MM.1S (cell line): ENCODE results near the gene BCAS4.

ENCODE experiments used
- CTCF ChIP-seq: fragments of 300-600 bp; sonication (generic); IDR thresholded peaks from 2 replicates; pipeline ENCODE4 v1.5.1; 2016; ENCODE audit warnings: antibody characterized with exemption, low read length, mixed read lengths
- EZH2 ChIP-seq: fragments of 300-600 bp; sonication (generic); optimal IDR thresholded peaks from 2 replicates; pipeline ENCODE3; 2017; ENCODE audit warnings: low read depth, mild to moderate bottlenecking, antibody characterized with exemption, low read length, mixed read lengths
- EZH2phosphoT487 ChIP-seq: fragments of 300-600 bp; sonication (generic); IDR thresholded peaks from 2 replicates; pipeline ENCODE4 v1.6.1; 2018; ENCODE audit warnings: antibody characterized with exemption, low read length

DNA sequence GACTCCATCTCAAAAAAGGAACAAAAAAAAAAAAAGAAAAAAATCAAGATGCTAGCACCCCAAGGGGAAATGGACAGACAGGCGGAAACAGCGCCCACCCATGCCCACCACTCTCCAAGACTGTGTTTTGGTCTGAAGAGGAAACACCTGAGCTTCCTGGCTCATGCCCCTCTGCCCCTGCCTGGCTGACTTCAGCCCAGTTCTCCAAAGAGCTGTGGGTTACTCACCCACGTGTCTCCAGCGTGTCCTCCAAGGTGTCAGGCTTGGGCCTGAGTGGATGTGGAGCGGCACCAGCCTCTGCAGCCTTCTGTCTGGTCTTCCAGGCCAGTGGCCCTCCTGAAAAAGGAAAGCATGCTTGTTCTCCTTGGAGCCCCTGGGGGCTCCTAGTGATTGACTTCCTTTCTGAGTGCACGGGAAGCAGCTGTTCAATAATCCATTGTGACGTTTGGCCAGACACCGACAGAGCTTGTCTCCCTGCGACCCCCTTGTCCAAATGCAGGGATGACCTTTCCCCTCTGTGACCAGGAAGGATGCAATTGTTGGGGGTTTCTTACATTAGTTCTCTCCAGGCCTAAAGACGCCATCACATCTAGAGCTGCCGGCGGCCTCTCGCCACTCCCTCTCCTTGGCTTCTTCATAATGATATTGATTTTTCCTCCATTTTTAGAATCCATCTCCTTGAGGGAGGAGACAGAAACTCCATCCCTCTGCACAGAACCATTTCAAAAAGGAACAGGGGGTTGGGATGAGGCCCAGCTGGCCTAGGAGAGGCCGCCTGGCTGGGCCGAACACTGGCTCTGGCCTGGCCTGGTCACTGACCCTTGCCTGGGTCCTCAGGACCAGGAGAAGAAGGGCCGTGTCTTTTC lies 77.9 kb downstream of the BCAS4 start:
- no peak for TF ChIP-seq CTCF
- no peak for TF ChIP-seq EZH2
- no peak for TF ChIP-seq EZH2phosphoT487
